GM18499 (cell line): ENCODE results near the gene EXTL1.

Source experiments
- ATAC-seq: cut with Tn5 transposase; IDR thresholded peaks from one replicate; pipeline ENCODE4 v1.9.1; 2021; ENCODE audit warnings: moderate number of reproducible peaks; ENCODE audit not compliant: insufficient read depth, unreplicated experiment

EXTL1 gene

DNA sequence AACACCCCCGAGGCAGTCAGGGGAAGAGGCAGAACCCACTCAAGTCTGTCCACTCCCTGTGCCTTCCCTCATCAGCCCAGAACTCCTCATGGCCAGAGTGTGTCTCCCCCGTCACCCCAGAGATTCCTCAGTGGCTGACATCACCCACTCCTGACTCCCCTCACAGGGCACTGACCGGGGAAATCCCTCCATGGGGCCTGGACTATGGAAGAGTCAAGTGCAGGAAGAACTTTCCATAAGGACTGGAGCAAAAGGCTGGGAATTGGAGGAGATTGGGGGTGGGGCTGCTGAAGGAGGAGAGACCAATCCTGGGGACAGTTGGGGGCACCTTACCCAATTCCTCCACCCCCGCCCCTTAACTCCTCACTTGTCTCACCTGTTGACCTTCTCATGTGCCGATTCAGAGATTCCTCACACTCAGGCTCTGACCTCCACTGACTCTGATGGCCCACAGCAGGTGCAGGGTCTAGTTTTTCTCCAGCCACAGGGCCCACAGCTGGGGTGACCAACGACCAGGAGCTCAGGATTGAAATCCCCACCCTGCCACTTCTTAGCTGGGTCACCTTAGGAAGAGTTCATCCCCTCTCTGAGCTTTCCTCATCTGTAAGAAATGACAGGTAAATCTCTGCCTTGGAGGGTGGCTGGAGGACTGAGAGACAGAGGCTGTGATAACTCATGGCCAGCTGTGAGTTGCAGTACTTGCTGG is 481 bp upstream of the EXTL1 start:
- no peak for ATAC-seq

DNA sequence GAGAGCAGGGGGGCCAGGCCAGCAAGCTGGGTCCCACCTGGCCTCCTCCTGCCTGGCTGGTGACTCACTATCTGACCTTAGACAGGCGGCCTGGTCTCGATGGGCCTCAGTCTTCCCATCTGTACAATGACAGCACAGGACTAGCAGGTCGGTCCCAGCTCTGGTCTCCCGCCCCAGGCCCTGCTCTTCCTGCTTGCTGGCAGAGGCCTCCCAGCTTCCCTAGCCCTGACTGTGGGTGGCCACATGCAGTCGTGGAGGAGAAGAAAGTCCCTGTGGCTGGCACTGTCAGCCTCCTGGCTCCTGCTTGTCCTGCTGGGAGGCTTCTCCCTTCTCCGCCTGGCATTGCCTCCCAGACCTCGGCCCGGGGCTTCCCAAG is 817 bp downstream of the EXTL1 start:
- no peak for ATAC-seq

DNA sequence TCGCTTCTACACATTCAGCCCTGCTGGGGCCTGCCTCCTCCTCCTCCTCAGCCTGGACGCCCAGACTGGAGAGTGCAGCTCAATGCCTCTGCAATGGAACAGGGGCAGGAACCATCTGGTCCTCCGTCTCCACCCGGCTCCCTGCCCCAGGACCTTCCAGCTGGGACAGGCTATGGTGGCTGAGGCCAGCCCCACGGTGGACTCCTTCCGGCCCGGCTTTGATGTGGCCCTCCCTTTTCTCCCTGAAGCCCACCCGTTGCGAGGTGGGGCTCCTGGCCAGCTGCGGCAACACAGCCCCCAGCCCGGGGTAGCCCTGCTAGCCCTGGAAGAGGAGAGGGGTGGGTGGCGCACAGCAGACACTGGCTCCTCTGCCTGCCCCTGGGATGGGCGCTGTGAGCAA is 1.4 kb downstream of the EXTL1 start:
- no peak for ATAC-seq

DNA sequence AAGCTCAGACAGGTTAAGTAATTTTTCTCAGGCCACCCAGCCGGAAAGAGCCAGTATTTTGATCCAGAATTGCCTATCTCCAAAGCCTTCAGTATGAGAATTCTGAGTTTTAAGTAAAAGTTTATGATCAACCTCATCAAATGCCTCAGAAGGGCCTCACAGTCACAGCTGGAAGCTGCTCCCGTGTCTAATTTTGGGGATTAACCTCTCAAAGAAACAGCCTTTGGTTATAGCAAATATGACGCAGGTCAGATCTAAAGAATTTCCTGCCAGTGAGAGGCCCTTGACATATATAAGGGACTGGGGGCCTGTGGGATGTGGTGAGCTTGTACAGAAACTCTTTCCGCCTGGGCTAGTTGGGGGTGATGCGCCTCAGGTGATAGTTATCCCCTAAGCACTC is 2.3 kb downstream of the EXTL1 start:
- ATAC-seq: no peak

DNA sequence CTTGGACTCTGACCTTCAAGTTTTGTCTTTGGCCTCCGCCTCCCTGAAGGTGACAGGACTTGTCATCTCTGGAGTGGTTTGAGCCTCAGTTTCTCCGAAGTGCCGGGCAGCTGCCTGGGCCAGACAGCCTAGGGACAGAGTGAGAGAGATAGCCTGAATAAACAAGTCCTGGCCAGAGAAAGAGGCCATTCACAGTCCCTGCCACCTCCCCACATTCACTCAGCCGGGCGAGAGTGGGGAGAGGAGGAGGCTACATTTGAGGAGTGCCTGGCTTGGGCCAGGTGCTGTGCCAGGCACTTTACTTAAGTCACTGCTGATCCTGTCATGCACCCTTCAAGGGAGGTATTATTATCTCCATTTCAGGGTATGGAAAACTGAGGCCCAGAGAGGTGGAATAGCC is 3.5 kb downstream of the EXTL1 start:
- ATAC-seq: no peak

DNA sequence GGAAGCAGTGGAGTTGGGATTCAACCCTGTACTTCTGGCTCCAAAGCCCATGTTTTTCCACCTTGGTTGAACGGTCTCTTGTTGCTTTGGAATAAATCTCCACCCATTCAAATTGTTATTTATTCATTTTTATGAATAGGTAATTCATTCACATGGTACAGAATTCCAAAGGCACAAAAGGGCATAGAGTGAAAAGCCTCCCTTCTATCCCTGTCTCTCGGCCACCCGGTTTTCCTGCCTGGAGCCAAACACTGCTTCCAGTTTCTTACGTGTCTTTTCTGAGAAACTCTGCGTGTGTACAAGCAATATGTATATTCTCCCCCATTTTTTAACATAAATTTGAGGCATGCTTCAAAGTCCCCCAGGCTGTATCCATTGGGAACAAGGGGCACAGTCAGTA is 3.9 kb downstream of the EXTL1 start:
- no peak for ATAC-seq

DNA sequence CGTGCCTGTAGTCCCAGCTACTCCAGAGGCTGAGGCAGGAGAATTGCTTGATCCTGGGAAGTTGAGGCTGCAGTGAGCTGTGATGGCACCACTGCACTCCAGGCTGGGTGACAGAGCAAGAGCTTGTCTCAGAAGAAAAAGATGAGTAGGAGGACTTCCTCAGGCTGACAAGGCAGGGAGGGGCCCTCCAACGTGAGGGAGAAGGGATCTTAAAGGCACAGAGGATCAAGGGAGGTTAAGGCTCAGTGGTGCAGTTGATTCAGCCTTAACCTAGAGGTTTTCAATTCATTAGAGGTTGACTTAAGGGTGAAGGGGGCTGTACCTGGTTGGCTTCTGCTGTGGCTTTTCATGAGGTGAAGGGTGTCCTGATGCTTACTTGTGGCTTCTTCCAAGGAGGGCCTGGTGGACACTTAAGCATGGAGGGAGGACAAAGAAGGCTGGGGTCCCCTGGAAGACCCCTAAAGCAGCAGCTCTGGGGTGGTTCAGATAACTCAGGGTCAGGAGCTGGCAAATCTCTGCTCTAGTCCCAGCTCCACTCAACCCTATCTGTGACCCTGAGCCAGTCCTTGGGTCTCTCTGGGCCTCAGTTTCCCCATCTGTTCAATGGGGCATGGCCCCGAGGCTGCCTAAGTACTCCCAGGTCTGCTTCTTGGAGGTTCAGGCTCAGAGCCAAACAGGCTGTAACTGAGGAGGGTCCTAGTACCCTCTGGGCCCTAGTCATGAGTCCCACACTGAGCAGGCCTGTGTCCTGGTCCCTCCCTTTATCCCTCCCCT is 6.3 kb downstream of the EXTL1 start:
- no peak for ATAC-seq

DNA sequence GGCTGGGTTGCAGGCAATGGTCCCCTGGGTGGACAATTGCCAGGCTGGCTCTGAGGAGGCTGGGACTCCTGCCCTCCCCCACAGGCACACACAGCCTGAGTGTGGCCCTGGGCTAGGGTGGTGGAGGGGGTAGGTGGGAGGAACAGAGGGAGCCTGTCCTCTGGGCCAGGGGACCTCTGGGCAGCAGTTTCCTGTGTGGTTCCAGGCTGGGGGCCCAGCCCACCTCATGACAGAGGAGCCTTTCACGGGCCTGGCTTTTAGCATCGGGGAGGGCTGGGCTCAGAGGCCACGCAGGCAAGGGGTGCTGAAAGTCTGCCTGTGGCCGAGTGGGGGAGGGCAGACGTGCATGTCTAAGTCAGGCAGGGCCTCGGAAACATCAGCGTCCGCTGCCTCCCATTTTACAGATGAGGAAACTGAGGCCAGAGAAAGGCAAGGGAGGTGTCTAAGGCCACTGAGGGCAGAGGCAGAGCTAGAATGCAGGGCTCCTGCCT is 7.0 kb downstream of the EXTL1 start:
- no peak for ATAC-seq

DNA sequence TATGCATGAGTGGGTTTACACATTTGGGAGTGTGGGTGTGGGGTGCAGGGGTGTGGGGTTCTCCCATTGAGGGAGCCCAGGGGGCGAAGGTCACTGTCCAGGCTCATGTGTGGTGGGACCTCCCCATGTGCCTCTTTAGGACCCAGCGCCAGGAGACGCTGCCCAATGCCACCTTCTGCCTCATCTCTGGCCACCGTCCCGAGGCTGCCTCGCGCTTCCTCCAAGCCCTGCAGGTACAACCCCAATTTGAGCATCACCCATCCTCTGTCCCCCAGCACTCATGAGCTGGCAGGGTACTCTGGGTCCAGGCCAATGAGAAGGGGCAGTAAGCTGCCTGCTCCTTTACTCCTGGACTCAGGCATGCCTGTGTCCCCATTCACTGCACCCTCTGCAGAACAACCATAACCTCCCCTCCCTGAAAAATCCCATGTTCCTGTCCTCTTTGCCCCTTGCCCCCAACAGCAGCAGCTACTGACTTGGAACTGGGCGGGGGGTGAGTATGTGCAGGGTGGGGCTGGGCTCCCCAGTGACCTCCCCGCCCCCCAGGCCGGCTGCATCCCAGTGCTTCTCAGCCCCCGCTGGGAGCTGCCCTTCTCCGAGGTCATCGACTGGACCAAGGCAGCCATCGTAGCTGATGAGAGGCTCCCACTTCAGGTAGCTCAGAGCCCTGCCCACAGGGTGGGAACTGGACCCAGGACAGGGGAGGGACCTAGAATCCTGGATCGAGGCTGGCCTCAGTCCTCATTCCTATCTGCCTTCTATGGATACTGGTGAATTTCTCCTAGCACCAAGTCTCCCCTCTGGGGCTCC is 7.7 kb downstream of the EXTL1 start:
- no peak for ATAC-seq

DNA sequence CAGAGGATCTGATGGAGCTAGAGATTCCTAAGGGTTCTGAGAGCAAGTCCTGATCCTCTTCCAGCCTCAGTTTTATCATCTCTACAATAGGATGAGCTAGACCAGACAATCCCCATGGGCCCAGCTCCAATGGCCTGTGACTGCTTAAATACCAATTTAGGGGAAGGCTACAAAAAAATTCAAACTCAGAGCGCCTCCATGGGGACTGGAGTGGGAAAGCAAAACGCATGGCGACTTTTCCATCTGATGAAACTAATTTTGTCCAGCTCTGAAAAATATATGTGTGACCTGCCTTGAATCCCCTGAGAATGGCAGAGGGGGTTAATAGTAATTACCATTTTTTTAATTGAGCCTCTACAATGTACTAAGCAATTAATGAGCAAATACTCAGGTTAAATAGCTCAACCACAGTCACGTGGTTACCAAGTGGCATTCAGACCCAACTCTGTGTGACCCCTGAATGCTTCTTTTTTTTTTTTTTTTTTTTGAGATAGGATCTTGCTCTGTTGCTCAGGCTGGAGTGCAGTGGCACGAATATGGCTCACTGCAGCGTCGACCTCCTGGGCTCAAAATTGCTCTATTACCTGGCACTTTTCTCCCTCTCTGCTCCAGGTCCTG is 8.4 kb downstream of the EXTL1 start:
- ATAC-seq: no peak

DNA sequence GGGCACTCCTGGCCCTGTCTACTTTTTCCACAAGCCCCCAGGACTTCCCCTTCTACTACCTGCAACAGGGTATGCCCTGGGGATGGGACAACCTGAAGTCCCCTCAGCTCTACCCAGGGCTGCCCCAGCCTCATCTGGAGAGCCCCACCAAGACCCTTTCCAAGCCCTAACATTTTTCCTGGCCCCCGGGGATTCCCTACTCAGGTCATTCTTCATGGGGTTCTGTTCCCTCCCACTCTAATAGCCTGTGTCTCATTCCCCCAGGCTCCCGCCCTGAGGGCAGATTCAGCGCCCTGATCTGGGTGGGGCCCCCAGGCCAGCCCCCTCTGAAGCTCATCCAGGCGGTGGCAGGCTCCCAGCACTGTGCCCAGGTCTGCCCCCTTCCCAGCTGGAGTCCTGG is 9.6 kb downstream of the EXTL1 start:
- ATAC-seq: no peak

DNA sequence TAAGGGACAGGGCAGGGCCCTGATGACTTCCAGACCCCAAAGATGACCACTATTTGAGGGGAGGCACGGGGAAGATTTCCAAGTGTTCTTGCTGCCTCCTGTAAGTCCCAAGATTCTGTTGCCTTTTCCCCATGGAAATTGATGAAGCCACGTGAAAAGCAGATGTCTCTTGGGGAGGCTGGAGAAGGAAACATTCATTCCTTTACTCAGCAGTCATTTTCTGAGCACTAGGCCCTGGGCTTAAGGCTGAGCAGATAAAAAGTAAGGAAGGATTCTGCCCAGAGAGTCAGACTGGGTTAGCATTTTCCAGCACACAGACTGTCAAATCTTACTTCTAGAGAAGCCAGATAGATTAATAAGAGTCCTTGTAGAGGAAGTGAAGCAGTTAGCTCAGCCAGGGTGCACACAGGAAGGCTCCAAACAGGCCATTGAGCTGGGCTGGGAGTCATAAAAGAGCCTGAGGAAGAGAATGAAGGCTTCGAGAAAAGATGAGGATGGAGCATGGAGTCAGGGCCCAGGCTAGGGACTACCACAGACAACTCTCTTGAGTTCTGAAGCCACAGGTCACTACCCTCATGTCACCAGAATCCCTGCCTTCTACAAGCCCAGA is 10.1 kb downstream of the EXTL1 start:
- no peak for ATAC-seq

DNA sequence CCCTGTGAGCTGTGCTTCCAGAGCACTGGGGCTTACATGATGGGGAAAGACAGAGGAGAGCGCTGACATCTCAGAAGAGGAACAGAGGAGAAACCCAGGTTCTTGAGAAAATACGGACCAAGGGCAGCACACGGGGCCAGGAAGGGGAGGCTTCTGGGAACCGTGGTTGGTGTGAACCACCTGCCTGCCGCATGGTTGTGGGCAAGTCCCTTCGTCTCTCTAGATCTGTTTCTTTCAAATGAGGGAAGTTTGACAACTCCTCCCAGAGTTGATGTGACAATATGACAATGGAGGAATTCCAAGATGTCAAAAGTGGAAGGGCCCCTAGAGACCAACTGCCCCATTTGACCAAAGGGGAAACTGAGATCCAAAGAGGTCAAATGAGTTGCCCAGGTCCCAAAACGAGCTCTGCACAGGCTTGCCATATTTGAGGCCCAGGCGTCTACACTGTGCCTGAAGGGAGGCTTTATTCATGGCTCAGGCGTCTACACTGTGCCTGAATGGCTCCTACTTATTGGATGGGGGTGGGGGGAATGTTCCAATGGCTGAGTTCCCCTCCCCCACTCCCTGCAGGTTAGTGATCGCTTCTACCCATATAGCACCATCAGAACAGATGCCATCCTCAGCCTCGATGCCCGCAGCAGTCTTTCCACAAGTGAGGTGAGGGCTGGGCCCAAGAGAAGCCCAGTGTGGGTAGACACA is 11.2 kb downstream of the EXTL1 start:
- no peak for ATAC-seq

DNA sequence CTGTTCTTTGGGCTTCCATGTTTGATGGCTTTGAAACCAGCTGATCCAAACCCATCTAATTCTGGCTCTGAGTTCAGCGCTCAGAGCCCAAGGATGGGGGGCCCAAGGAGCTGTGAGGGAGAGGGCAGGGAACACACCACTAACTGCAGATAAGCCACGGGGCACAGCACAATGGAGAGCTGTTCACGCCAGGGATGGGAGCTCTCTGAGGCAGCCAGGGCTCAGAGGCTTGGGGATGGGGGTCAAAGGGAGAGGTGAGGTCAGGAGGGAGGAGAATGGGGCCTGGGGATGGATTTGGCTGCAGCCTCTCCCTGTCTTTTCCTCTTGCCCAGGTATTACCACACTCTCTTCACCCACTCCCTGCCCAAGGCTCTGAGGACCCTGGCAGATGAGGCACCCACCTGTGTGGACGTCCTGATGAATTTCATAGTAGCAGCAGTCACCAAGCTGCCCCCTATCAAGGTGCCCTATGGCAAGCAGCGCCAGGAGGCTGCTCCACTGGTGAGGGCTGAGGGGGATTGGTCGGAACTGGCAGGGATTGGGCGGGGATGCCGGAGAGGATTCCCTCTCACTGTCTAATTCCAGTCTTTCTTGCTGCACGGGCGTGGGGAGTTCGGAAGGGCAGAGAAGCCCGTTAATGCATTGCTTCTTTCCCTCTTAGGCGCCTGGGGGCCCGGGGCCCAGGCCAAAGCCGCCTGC is 13.1 kb downstream of the EXTL1 start:
- ATAC-seq: no peak

DNA sequence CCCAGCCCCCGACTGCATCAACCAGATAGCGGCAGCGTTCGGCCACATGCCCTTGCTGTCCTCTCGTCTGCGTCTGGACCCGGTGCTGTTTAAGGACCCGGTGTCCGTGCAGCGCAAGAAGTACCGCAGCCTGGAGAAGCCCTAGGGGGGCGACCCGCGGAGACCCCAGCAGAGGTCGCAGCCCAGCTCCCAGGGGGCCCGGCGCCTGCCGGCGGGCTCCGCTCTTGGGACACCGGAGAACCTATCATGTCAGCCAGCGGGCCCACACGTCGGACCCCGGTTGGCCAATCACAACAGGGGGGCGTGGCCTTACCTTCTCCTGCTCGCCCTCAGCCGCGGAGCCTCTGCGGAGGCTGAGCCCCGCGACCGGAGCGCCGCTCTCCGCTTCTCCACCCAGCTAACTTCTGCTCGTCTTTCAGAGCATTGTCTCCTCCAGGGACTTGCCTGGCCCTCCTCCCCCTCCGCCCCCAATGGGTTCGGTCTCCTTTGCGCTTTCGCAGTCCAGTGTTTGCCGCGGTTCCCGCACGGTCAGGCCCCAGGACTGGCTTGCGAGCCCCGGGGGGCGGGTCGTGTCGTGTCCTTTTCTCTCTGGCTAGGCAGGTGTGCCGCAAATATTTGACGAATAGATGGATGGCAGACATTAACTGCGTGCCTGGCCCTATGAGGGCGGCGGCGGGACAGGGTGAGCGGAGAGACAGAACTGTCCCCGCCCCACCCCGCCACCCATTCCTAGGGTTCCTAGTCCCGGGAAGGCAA is 13.8 kb downstream of the EXTL1 start:
- ATAC-seq: peak; percentile 57

DNA sequence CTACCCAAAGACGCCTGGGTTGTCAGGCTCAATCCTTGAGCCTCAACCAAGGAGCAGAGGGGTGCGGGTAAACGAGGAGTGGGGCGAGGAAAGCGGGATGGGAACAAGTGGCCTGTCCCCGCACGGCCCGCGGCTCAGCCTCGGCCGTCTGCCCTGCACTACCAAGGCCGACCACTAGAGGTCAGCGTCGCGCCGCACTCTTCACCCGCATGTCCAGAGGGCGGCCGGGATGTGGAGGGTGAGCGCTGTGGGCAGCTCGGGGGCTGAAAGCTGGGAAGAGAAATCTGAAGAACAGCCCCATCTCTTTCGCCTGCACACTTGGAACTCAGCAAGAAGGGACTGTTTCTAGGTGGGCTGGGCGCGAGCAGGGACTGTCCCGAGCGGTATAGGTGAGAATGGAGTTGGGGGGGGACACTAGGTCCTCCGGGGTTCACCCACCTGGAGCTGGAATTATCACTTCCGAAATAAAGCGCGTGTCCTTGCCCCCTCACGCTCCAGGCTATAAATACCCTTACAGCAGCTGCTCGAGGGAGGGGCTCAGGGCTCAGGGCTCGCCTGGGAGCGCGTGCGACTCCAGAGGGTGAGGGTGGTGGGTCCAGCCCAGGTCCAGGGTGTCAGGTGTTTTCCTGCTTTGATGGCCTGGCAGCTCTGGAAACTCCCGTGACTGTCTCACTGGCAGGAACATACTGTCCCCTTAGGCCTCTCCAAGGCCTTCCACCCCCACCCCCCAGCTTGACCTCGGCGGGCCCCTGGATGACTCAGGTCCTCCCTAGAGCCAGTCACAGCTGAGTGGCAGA is 14.6 kb downstream of the EXTL1 start:
- no peak for ATAC-seq

DNA sequence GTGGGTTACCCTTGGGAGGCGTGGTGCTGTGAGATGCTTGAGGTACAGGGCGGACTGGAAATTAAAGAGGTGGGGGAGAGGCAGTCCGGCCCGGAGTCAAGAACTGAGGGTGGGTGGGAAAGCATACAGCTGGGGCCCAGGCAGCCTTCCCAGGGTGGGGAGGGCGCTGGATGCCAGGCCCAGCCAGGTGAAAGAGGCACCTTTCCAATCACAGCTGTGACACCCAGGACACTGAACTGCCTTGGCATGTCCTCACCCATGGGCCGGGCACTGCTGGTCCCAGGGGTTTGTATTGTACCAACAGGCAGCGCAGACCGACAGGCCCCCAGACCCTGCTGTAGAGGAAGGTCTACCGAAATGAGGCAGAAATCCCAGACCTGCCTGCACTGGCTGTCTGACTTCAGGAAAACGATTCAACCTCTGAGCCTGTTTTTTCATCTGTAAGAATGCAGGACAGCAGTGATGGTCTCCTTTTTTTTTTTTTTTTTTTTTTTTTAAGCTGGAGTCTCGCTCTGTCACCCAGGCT is 15.2 kb downstream of the EXTL1 start:
- ATAC-seq: no peak
